HG03135 (cell line): Measurements from ENCODE around the gene MAN1C1.
A peak's percentile ranks its signal among the peaks of the same experiment; 100 is the strongest.

Experiments used
- ATAC-seq: cut with Tn5 transposase; IDR thresholded peaks from one replicate; pipeline ENCODE4 v1.9.1; 2021; ENCODE audit warnings: mild to moderate bottlenecking, moderate library complexity; ENCODE audit not compliant: unreplicated experiment

MAN1C1 gene

GRCh38 chr1:25675729-25676476 lies 59.3 kb downstream of the MAN1C1 start:
- peak; percentile 95 for ATAC-seq

- ATAC-seq: peak; percentile 29
Observed at GRCh38 chr1:25676488-25676887, 59.9 kb downstream of the MAN1C1 start.

GRCh38 chr1:25677193-25677773 lies 60.7 kb downstream of the MAN1C1 start:
- ATAC-seq: no peak

- no peak for ATAC-seq
Observed at GRCh38 chr1:25679171-25679570, 62.6 kb downstream of the MAN1C1 start.

GRCh38 chr1:25680701-25681100 lies 64.1 kb downstream of the MAN1C1 start:
- ATAC-seq: no peak

GRCh38 chr1:25682059-25682601 lies 65.5 kb downstream of the MAN1C1 start:
- ATAC-seq: no peak

- no peak for ATAC-seq
Observed at GRCh38 chr1:25683177-25683576, 66.6 kb downstream of the MAN1C1 start.

GRCh38 chr1:25683731-25684130 lies 67.1 kb downstream of the MAN1C1 start:
- no peak for ATAC-seq

GRCh38 chr1:25684216-25684965 lies 67.8 kb downstream of the MAN1C1 start:
- no peak for ATAC-seq

GRCh38 chr1:25685211-25685750 lies 68.7 kb downstream of the MAN1C1 start:
- ATAC-seq: no peak

GRCh38 chr1:25685938-25686665 lies 69.5 kb downstream of the MAN1C1 start:
- ATAC-seq: no peak

- no peak for ATAC-seq
Observed at GRCh38 chr1:25687221-25688017, 70.8 kb downstream of the MAN1C1 start.

- no peak for ATAC-seq
Observed at GRCh38 chr1:25688390-25689119, 72.0 kb downstream of the MAN1C1 start.

- ATAC-seq: no peak
Observed at GRCh38 chr1:25689686-25690381, 73.2 kb downstream of the MAN1C1 start.

- ATAC-seq: no peak
Observed at GRCh38 chr1:25690396-25690956, 73.9 kb downstream of the MAN1C1 start.

- no peak for ATAC-seq
Observed at GRCh38 chr1:25691211-25691610, 74.6 kb downstream of the MAN1C1 start.

- no peak for ATAC-seq
Observed at GRCh38 chr1:25692560-25692959, 76.0 kb downstream of the MAN1C1 start.
